ENCODE results near the gene LYPD6B.
"Not testable (repeated sequence)": the region's sequence is repeated elsewhere in the genome, so short reads cannot be mapped to it uniquely, and the experiment has no call there.

The LYPD6B gene

GRCh38 chr2:149221898-149222297 lies 183.4 kb downstream of the LYPD6B start:
- no peaks in the 10 kb centered on the region for H3K27me3 ChIP-seq (ENCODE audit: control insufficient read depth, insufficient read depth, low read length, poor library complexity, severe bottlenecking)
- no peaks in the 10 kb centered on the region for H3K36me3 ChIP-seq (ENCODE audit: control insufficient read depth, insufficient read depth, low read length)
- H3K4me3 ChIP-seq (ENCODE audit: insufficient read depth, low read depth, low read length), result no peak overlapping the region
- H3K27ac ChIP-seq (ENCODE audit: insufficient read depth, low read depth, low read length, poor library complexity, severe bottlenecking), result no peak overlapping the region
- no peaks in the 10 kb centered on the region for H3K9me3 ChIP-seq (ENCODE audit: control insufficient read depth, low read length)
- WGBS, 2 experiments, result 82 to 86% methylated on average over 9 of the region's 9 CpGs
- peaks cover 14% of the 10 kb centered on the region for H3K4me1 ChIP-seq (ENCODE audit: control insufficient read depth, insufficient read depth, low read length)

- Histone ChIP-seq H3K36me3 (ENCODE audit: control insufficient read depth, insufficient read depth, low read length) (no peaks in the 10 kb centered on the region), H3K4me1 (ENCODE audit: control insufficient read depth, insufficient read depth, low read length) (peaks cover 14% of the 10 kb centered on the region), H3K27me3 (ENCODE audit: control insufficient read depth, insufficient read depth, low read length, poor library complexity, severe bottlenecking) (no peaks in the 10 kb centered on the region), H3K27ac (ENCODE audit: insufficient read depth, low read depth, low read length, poor library complexity, severe bottlenecking) (no peak overlapping the region), H3K9me3 (ENCODE audit: control insufficient read depth, low read length) (no peaks in the 10 kb centered on the region), H3K4me3 (ENCODE audit: insufficient read depth, low read depth, low read length) (no peak overlapping the region)
- 80 to 92% methylated on average over 2 of the region's 2 CpGs for WGBS, 2 experiments
These were observed 185.1 kb downstream of the LYPD6B start for GRCh38 chr2:149223472-149224095.

- H3K4me1 ChIP-seq (ENCODE audit: control insufficient read depth, insufficient read depth, low read length), result peaks cover 14% of the 10 kb centered on the region
- H3K9me3 ChIP-seq (ENCODE audit: control insufficient read depth, low read length), result no peaks in the 10 kb centered on the region
- no peak overlapping the region for H3K4me3 ChIP-seq (ENCODE audit: insufficient read depth, low read depth, low read length)
- no peaks in the 10 kb centered on the region for H3K27me3 ChIP-seq (ENCODE audit: control insufficient read depth, insufficient read depth, low read length, poor library complexity, severe bottlenecking)
- 93 to 97% methylated on average over 5 of the region's 5 CpGs for WGBS, 2 experiments
- no peaks in the 10 kb centered on the region for H3K36me3 ChIP-seq (ENCODE audit: control insufficient read depth, insufficient read depth, low read length)
- H3K27ac ChIP-seq (ENCODE audit: insufficient read depth, low read depth, low read length, poor library complexity, severe bottlenecking), result no peak overlapping the region
These were observed 186.0 kb downstream of the LYPD6B start for GRCh38 chr2:149224543-149224942.

DNA sequence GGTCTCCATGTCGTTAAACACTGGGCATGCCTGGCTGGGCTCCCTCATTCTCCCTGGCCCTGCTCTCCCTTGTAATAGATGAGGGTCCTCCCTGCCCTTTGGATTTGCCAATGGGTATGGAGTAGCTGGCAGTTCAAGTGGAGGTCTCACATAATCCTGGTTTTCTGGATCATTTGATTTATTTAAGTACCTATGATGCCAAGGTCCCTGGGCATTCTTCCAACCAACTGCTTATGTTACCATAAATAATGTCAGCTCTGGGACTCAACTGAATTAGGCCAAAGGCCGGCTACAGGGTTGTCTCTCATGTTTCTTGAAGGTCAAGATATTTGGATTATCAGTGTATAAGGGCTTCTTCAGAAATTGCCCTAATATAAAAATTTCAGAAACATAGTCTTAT lies 186.9 kb downstream of the LYPD6B start:
- peaks cover 14% of the 10 kb centered on the region for H3K4me1 ChIP-seq (ENCODE audit: control insufficient read depth, insufficient read depth, low read length)
- H3K36me3 ChIP-seq (ENCODE audit: control insufficient read depth, insufficient read depth, low read length), result no peaks in the 10 kb centered on the region
- no peak overlapping the region for H3K4me3 ChIP-seq (ENCODE audit: insufficient read depth, low read depth, low read length)
- no peaks in the 10 kb centered on the region for H3K27me3 ChIP-seq (ENCODE audit: control insufficient read depth, insufficient read depth, low read length, poor library complexity, severe bottlenecking)
- H3K27ac ChIP-seq (ENCODE audit: insufficient read depth, low read depth, low read length, poor library complexity, severe bottlenecking), result no peak overlapping the region
- H3K9me3 ChIP-seq (ENCODE audit: control insufficient read depth, low read length), result no peaks in the 10 kb centered on the region
- 88 to 93% methylated on average over 1 to 2 of the region's 2 CpGs for WGBS, 2 experiments

GRCh38 chr2:149226790-149227189 lies 188.3 kb downstream of the LYPD6B start:
- Histone ChIP-seq H3K36me3 (ENCODE audit: control insufficient read depth, insufficient read depth, low read length) (no peaks in the 10 kb centered on the region), H3K27me3 (ENCODE audit: control insufficient read depth, insufficient read depth, low read length, poor library complexity, severe bottlenecking) (no peaks in the 10 kb centered on the region), H3K27ac (ENCODE audit: insufficient read depth, low read depth, low read length, poor library complexity, severe bottlenecking) (no peak overlapping the region), H3K4me3 (ENCODE audit: insufficient read depth, low read depth, low read length) (no peak overlapping the region), H3K9me3 (ENCODE audit: control insufficient read depth, low read length) (no peaks in the 10 kb centered on the region), H3K4me1 (ENCODE audit: control insufficient read depth, insufficient read depth, low read length) (peaks cover 14% of the 10 kb centered on the region)
- 93% methylated on average over 5 to 6 of the region's 6 CpGs for WGBS, 2 experiments

DNA sequence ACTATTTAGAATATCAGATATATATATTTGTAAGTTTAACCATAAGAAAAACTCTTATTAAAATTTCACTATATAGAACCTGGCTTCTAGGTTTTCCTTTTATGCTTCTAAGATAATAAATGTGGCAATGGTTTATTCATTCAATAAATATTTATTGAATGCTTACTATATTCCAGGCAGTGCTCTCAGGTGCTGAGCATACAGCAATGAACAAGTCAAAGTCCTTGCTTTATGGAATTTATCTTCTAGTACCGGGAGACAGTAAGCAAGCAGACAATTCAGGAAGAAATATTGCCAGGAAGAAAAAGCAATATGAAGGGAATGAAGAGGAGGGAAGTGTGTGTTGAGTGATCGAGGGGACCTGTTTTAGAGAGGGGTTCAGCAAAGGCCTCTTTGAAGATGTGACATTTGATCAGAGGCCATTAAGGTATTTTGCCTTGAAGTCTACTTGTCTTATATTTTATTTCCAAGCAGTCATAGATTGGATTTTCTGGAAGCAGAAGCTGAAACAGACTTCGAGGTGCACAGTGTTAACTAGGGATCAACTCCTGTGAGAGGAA lies 197.4 kb downstream of the LYPD6B start:
- no peaks in the 10 kb centered on the region for H3K9me3 ChIP-seq (ENCODE audit: control insufficient read depth, low read length)
- no peak overlapping the region for H3K4me3 ChIP-seq (ENCODE audit: insufficient read depth, low read depth, low read length)
- 85 to 88% methylated on average over 3 of the region's 3 CpGs for WGBS, 2 experiments
- H3K27ac ChIP-seq (ENCODE audit: insufficient read depth, low read depth, low read length, poor library complexity, severe bottlenecking), result no peak overlapping the region
- H3K4me1 ChIP-seq (ENCODE audit: control insufficient read depth, insufficient read depth, low read length), result no peaks in the 10 kb centered on the region
- no peaks in the 10 kb centered on the region for H3K36me3 ChIP-seq (ENCODE audit: control insufficient read depth, insufficient read depth, low read length)
- no peaks in the 10 kb centered on the region for H3K27me3 ChIP-seq (ENCODE audit: control insufficient read depth, insufficient read depth, low read length, poor library complexity, severe bottlenecking)

- H3K36me3 ChIP-seq (ENCODE audit: control insufficient read depth, insufficient read depth, low read length), result no peaks in the 10 kb centered on the region
- 91 to 96% methylated on average over 2 of the region's 2 CpGs for WGBS, 2 experiments
- H3K27me3 ChIP-seq (ENCODE audit: control insufficient read depth, insufficient read depth, low read length, poor library complexity, severe bottlenecking), result no peaks in the 10 kb centered on the region
- H3K9me3 ChIP-seq (ENCODE audit: control insufficient read depth, low read length), result no peaks in the 10 kb centered on the region
- no peak overlapping the region for H3K27ac ChIP-seq (ENCODE audit: insufficient read depth, low read depth, low read length, poor library complexity, severe bottlenecking)
- no peaks in the 10 kb centered on the region for H3K4me1 ChIP-seq (ENCODE audit: control insufficient read depth, insufficient read depth, low read length)
- no peak overlapping the region for H3K4me3 ChIP-seq (ENCODE audit: insufficient read depth, low read depth, low read length)
These were observed 197.9 kb downstream of the LYPD6B start for GRCh38 chr2:149236410-149236809.

DNA sequence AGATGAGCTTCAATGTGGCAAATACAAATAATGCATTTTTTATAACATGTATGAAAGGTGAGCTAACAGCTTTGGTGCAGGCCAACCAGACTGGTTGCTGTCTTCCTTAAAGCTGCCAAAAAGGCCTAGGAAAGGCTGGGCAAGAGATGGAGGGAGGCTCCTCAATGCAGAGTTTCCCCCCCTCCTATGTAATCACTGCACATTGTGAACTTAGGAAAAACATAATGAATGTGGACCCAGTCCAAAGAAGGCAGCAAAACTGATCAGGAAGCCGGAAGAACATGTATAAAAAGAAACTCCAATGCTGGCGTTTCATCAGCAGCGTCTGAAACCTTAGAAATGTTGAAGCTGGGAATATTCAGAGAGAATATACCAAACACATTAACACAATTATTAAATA lies 207.7 kb downstream of the LYPD6B start:
- H3K4me3 ChIP-seq (ENCODE audit: insufficient read depth, low read depth, low read length), result no peak overlapping the region
- no peaks in the 10 kb centered on the region for H3K36me3 ChIP-seq (ENCODE audit: control insufficient read depth, insufficient read depth, low read length)
- 83 to 100% methylated on average over 1 to 3 of the region's 3 CpGs for WGBS, 2 experiments
- H3K27ac ChIP-seq (ENCODE audit: insufficient read depth, low read depth, low read length, poor library complexity, severe bottlenecking), result no peak overlapping the region
- no peaks in the 10 kb centered on the region for H3K4me1 ChIP-seq (ENCODE audit: control insufficient read depth, insufficient read depth, low read length)
- no peaks in the 10 kb centered on the region for H3K9me3 ChIP-seq (ENCODE audit: control insufficient read depth, low read length)
- H3K27me3 ChIP-seq (ENCODE audit: control insufficient read depth, insufficient read depth, low read length, poor library complexity, severe bottlenecking), result no peaks in the 10 kb centered on the region

GRCh38 chr2:149251436-149251835 lies 212.9 kb downstream of the LYPD6B start:
- not testable (repeated sequence) for H3K9me3 ChIP-seq (ENCODE audit: control insufficient read depth, low read length); H3K36me3 ChIP-seq (ENCODE audit: control insufficient read depth, insufficient read depth, low read length); H3K4me1 ChIP-seq (ENCODE audit: control insufficient read depth, insufficient read depth, low read length); H3K27me3 ChIP-seq (ENCODE audit: control insufficient read depth, insufficient read depth, low read length, poor library complexity, severe bottlenecking); H3K27ac ChIP-seq (ENCODE audit: insufficient read depth, low read depth, low read length, poor library complexity, severe bottlenecking); H3K4me3 ChIP-seq (ENCODE audit: insufficient read depth, low read depth, low read length)
- 88 to 95% methylated on average over 3 of the region's 3 CpGs for WGBS, 2 experiments

DNA sequence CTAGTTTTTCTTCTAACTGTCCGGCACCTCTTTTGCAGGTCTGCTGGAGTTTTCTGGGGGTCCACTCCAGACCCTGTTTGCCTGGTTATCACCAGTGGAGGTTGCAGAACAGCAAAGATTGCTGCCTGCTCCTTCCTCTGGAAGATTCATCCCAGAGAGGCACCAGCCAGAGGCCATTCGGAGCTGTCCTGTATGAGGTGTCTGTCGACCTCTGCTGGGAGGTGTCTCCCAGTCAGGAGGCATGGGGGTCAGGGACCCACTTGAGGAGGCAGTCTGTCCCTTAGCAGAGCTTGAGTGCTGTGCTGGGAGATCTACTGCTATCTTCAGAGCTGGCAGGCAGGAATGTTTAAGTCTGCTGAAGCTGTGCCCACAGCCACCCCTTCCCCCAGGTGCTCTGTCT lies 218.4 kb downstream of the LYPD6B start:
- H3K36me3 ChIP-seq (ENCODE audit: control insufficient read depth, insufficient read depth, low read length); H3K27ac ChIP-seq (ENCODE audit: insufficient read depth, low read depth, low read length, poor library complexity, severe bottlenecking); H3K9me3 ChIP-seq (ENCODE audit: control insufficient read depth, low read length); H3K27me3 ChIP-seq (ENCODE audit: control insufficient read depth, insufficient read depth, low read length, poor library complexity, severe bottlenecking); H3K4me3 ChIP-seq (ENCODE audit: insufficient read depth, low read depth, low read length); H3K4me1 ChIP-seq (ENCODE audit: control insufficient read depth, insufficient read depth, low read length): not testable (repeated sequence)
- 82 to 85% methylated on average over 3 of the region's 3 CpGs for WGBS, 2 experiments

GRCh38 chr2:149258531-149258930 lies 220.0 kb downstream of the LYPD6B start:
- H3K27me3 ChIP-seq (ENCODE audit: control insufficient read depth, insufficient read depth, low read length, poor library complexity, severe bottlenecking), result no peaks in the 10 kb centered on the region
- H3K27ac ChIP-seq (ENCODE audit: insufficient read depth, low read depth, low read length, poor library complexity, severe bottlenecking), result no peak overlapping the region
- no peaks in the 10 kb centered on the region for H3K9me3 ChIP-seq (ENCODE audit: control insufficient read depth, low read length)
- no peaks in the 10 kb centered on the region for H3K36me3 ChIP-seq (ENCODE audit: control insufficient read depth, insufficient read depth, low read length)
- peaks cover 6% of the 10 kb centered on the region for H3K4me1 ChIP-seq (ENCODE audit: control insufficient read depth, insufficient read depth, low read length)
- H3K4me3 ChIP-seq (ENCODE audit: insufficient read depth, low read depth, low read length), result no peak overlapping the region
